Stimulated activated CD8-positive, alpha-beta memory T cell treated with anti-CD3 and anti-CD28 coated beads, Interleukin-2, amount 100 ng/mL, for 1 hour (primary cell): ENCODE measurements around the gene ASB5.
"Not testable (repeated sequence)": the region's sequence is repeated elsewhere in the genome, so short reads cannot be mapped to it uniquely, and the experiment has no call there.

Experiments
- DNase-seq, 2 donors: peaks; one replicate each; pipeline ENCODE4 v3.0.0-alpha.2; 2020; ENCODE audit warnings: low read depth in 2 of 2

Gene ASB5

GRCh38 chr4:176268963-176269362 lies at the start of gene ASB5:
Gene ASB5 (minus strand): TSS chr4:176269222. CDS start chr4:176269108, 114 bp downstream.
- DNase-seq, result no peak

- no peak for DNase-seq
These were observed 44.7 kb upstream of the ASB5 start for GRCh38 chr4:176313596-176314336.

- no peak for DNase-seq
These were observed 40.8 kb upstream of the ASB5 start for GRCh38 chr4:176309772-176310171.

GRCh38 chr4:176309046-176309445 lies 40.0 kb upstream of the ASB5 start:
- no peak for DNase-seq

- DNase-seq, result no peak
These were observed 39.4 kb upstream of the ASB5 start for GRCh38 chr4:176308441-176308840.

- DNase-seq, result no peak
These were observed 38.6 kb upstream of the ASB5 start for GRCh38 chr4:176307666-176307930.

- DNase-seq, result no peak
These were observed 38.0 kb upstream of the ASB5 start for GRCh38 chr4:176306837-176307665.

- no peak for DNase-seq
These were observed 34.9 kb upstream of the ASB5 start for GRCh38 chr4:176303938-176304337.

- DNase-seq, result no peak
These were observed 33.6 kb upstream of the ASB5 start for GRCh38 chr4:176302283-176303275.

GRCh38 chr4:176300565-176300964 lies 31.5 kb upstream of the ASB5 start:
- no peak for DNase-seq

- no peak for DNase-seq
These were observed 31.0 kb upstream of the ASB5 start for GRCh38 chr4:176300036-176300435.

- DNase-seq, result no peak
These were observed 29.6 kb upstream of the ASB5 start for GRCh38 chr4:176298664-176299063.

GRCh38 chr4:176295907-176296306 lies 26.9 kb upstream of the ASB5 start:
- not testable (repeated sequence) for DNase-seq

GRCh38 chr4:176293660-176294059 lies 24.6 kb upstream of the ASB5 start:
- no peak for DNase-seq

GRCh38 chr4:176292920-176293319 lies 23.9 kb upstream of the ASB5 start:
- DNase-seq, result no peak

- no peak for DNase-seq
These were observed 22.7 kb upstream of the ASB5 start for GRCh38 chr4:176291748-176292147.

- no peak for DNase-seq
These were observed 21.5 kb upstream of the ASB5 start for GRCh38 chr4:176290520-176290919.

- DNase-seq, result no peak
These were observed 20.5 kb upstream of the ASB5 start for GRCh38 chr4:176289561-176289960.

- no peak for DNase-seq
These were observed 19.0 kb upstream of the ASB5 start for GRCh38 chr4:176288020-176288419.

- DNase-seq, result no peak
These were observed 18.5 kb upstream of the ASB5 start for GRCh38 chr4:176287546-176287945.

GRCh38 chr4:176286728-176287127 lies 17.7 kb upstream of the ASB5 start:
- no peak for DNase-seq

- not testable (repeated sequence) for DNase-seq
These were observed 10.5 kb upstream of the ASB5 start for GRCh38 chr4:176279560-176279959.
